Neuronal stem cell (in vitro differentiated cells): ENCODE results near the gene TAF1C.

Experiments used
- DNase-seq: peaks from one replicate; pipeline ENCODE4 v3.0.0-alpha.2; 2013; ENCODE audit warnings: low spot score
- H2AFZ ChIP-seq: one replicate; pipeline ENCODE4 v1.6.1; 2013; ENCODE audit warnings: mild to moderate bottlenecking, low read length, inconsistent platforms
- H2AK5ac ChIP-seq: 2 replicates; pipeline ENCODE4 v1.6.1; 2013; ENCODE audit warnings: low read depth, mild to moderate bottlenecking, inconsistent platforms, low read length, moderate library complexity, mixed read lengths
- H2BK120ac ChIP-seq: 2 replicates; pipeline ENCODE4 v1.6.1; 2013; ENCODE audit warnings: low read depth, mild to moderate bottlenecking, inconsistent platforms, low read length, moderate library complexity, mixed read lengths
- H2BK12ac ChIP-seq: one replicate; pipeline ENCODE4 v1.6.1; 2013; ENCODE audit warnings: low read length, inconsistent platforms
- H2BK15ac ChIP-seq: 2 replicates; pipeline ENCODE4 v1.6.1; 2013; ENCODE audit warnings: mild to moderate bottlenecking, low read length, inconsistent platforms, mixed read lengths
- H2BK5ac ChIP-seq: one replicate; pipeline ENCODE4 v1.6.1; 2013; ENCODE audit warnings: inconsistent platforms, mild to moderate bottlenecking, low read length, moderate library complexity
- H3K14ac ChIP-seq: one replicate; pipeline ENCODE4 v1.6.1; 2013; ENCODE audit warnings: low read length, inconsistent platforms
- H3K18ac ChIP-seq: 2 replicates; pipeline ENCODE4 v1.6.1; 2013; ENCODE audit warnings: low read length, inconsistent platforms
- H3K23ac ChIP-seq: 2 replicates; pipeline ENCODE4 v1.6.1; 2013; ENCODE audit warnings: low read depth, mild to moderate bottlenecking, mixed read lengths, low read length, inconsistent platforms; ENCODE audit not compliant: poor library complexity
- H3K27ac ChIP-seq: replicated peaks from 3 replicates; pipeline ENCODE4 v1.5.1; 2013; ENCODE audit warnings: low read length, inconsistent platforms
- H3K27me3 ChIP-seq, 3 experiments: 2 replicates each; pipeline ENCODE4 v1.6.1; 2013; ENCODE audit warnings: low read length in 3 of 3, mild to moderate bottlenecking in 2 of 3, inconsistent platforms in 1 of 3, low read depth in 1 of 3, mixed read lengths in 1 of 3, moderate library complexity in 1 of 3; ENCODE audit not compliant: control insufficient read depth in 3 of 3, insufficient read depth in 3 of 3
- H3K36me3 ChIP-seq, 2 donors: replicated peaks in 1 of 2; 2 replicates each; pipeline ENCODE4 v1.6.1; 2013; ENCODE audit warnings: low read length in 2 of 2; ENCODE audit not compliant: control insufficient read depth in 2 of 2, insufficient read depth in 2 of 2
- H3K4ac ChIP-seq: 2 replicates; pipeline ENCODE4 v1.6.1; 2013; ENCODE audit warnings: inconsistent platforms, mild to moderate bottlenecking, low read length, moderate library complexity
- H3K4me1 ChIP-seq, 2 donors: 1 replicate in 1 of 2; 2 replicates in 1 of 2; pipeline ENCODE4 v1.6.1; 2013; ENCODE audit warnings: low read length in 2 of 2, low read depth in 1 of 2; ENCODE audit not compliant: control insufficient read depth in 2 of 2, insufficient read depth in 1 of 2
- H3K4me2 ChIP-seq: one replicate; pipeline ENCODE4 v1.6.1; 2013; ENCODE audit warnings: mild to moderate bottlenecking, low read length, inconsistent platforms; ENCODE audit not compliant: insufficient read depth, poor library complexity, severe bottlenecking
- H3K4me3 ChIP-seq, 2 donors: 2 replicates each; pipeline ENCODE4 v1.5.1; 2013; ENCODE audit warnings: low read length in 2 of 2, mild to moderate bottlenecking in 2 of 2, inconsistent platforms in 1 of 2, moderate library complexity in 1 of 2
- H3K79me1 ChIP-seq: one replicate; pipeline ENCODE4 v1.6.1; 2013; ENCODE audit warnings: low read depth, mild to moderate bottlenecking, inconsistent platforms, low read length, moderate library complexity
- H3K9ac ChIP-seq: one replicate; pipeline ENCODE4 v1.6.1; 2013; ENCODE audit warnings: mild to moderate bottlenecking, low read depth, low read length, inconsistent platforms; ENCODE audit not compliant: poor library complexity
- H3K9me3 ChIP-seq, 2 donors: replicated peaks in 1 of 2; 2 replicates each; pipeline versions ENCODE3 to v1.6.1; 2013; ENCODE audit warnings: low read length in 2 of 2, mild to moderate bottlenecking in 2 of 2, inconsistent platforms in 1 of 2, low read depth in 1 of 2, mixed read lengths in 1 of 2, moderate library complexity in 1 of 2; ENCODE audit not compliant: control insufficient read depth in 2 of 2, insufficient read depth in 1 of 2
- H4K8ac ChIP-seq: one replicate; pipeline ENCODE4 v1.6.1; 2013; ENCODE audit warnings: low read depth, mild to moderate bottlenecking, inconsistent platforms, low read length, moderate library complexity
- H4K91ac ChIP-seq: one replicate; pipeline ENCODE4 v1.6.1; 2013; ENCODE audit warnings: low read length, low read depth, mild to moderate bottlenecking, inconsistent platforms; ENCODE audit not compliant: poor library complexity
- WGBS, 2 donors: extraction: QIAGEN DNeasy Blood & Tissue Kit; methylation state at CpG; one replicate each; pipeline ENCODE4 v1.1.7; 2013; ENCODE audit warnings: missing lambda C conversion rate in 2 of 2, mixed read lengths in 1 of 2; ENCODE audit not compliant: insufficient read length in 2 of 2, insufficient replicate concordance in 1 of 2; ENCODE audit errors: extremely low coverage in 2 of 2; 5-methylcytosine and 5-hydroxymethylcytosine counted together

Gene TAF1C

DNA sequence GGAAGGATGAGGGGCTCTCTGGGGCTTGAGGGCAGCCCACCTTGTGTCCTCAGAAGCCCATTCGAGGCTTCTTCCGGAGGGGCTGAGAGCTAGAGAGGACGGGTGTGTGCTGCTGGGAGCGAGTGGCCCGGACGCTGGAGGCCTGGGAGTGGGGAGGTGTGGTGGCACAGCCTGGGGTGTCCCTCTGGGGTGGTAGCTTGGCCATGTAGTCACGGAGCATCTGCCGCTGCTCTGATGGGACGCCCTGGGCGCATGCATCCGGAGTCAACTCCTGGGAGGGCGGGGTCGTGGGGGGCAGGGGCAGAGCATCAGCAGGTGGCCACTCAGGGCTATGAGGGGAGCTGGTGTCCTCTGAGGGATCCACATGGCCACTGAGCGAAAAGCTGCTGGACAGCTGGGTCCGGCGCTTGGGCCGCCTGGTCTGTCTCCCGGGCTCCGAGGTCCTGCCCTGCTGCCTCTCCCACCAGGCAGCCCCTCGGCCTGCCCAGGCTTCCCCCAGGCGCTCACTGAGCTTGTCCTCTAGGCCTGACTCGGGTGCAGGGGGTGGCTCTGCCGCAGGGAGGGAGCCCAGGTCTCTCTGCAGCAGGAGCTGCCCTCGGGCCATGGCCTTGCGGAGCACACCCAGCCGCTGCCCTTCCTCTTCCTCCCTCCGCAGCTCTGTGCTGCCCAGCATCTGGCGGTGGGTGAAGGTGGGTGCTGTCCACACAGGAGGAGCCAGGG is 7.8 kb downstream of the TAF1C start:
- Histone ChIP-seq H3K79me1 (peaks cover 6% of the 10 kb centered on the region), H2BK12ac (no peak overlapping the region), H3K27me3 (no peaks in the 10 kb centered on the region), H2AFZ (no peak overlapping the region), H3K18ac (no peak overlapping the region), H3K4me2 (no peak overlapping the region), H2AK5ac (no peak overlapping the region), H4K8ac (no peak overlapping the region), H3K14ac (no peak overlapping the region), H4K91ac (no peak overlapping the region), H3K4me1 (peaks cover 0 to 15% of the 10 kb centered on the region in 2 donors), H2BK5ac (no peak overlapping the region), H2BK15ac (no peak overlapping the region), H3K27ac (no peak overlapping the region), H3K9ac (peak overlapping the region; percentile 21), H2BK120ac (no peak overlapping the region), H3K9me3 (no peaks in the 10 kb centered on the region), H3K36me3 (peaks cover 42 to 67% of the 10 kb centered on the region in 2 donors), H3K4me3 (no peak overlapping the region), H3K4ac (no peak overlapping the region), H3K23ac (no peak overlapping the region)
- no peak for DNase-seq
- no CpG with 5 or more reads among the region's 28 CpGs for WGBS, 2 donors

DNA sequence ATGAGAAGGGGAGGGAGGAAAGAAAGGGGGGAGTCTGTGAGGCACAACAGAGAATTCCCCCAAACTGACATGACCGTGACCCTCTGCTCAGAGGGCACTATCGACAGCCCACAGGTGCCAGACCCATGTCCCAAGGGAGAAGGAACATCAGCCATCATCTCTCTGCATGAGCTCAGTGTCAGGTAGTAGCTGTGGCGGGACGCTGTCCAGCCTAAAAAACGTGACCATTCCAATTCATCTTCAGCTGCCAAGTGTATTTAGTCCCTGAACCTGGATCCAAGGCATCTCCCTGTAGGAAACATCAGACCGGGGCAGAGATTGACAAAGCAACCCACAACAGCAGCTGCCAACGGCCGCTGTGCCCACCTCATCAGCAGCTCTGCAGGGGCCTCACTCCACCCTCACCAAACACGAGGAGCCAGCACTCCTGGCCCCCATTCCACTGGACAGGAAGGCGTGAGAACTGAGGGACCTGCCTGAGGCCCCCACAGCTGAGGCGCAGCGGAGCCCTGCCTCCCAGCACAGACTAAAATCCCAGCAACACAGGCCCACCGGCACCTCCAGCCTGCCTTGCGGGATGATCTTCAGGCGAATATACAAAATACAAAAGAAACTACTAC is 8.6 kb downstream of the TAF1C start:
- Histone ChIP-seq H3K27me3 (no peaks in the 10 kb centered on the region), H3K4me1 (peaks cover 0 to 15% of the 10 kb centered on the region in 2 donors), H3K36me3 (peaks cover 36 to 59% of the 10 kb centered on the region in 2 donors), H3K79me1 (peaks cover 4% of the 10 kb centered on the region), H3K9me3 (no peaks in the 10 kb centered on the region), H2AFZ (no peak overlapping the region), H3K27ac (no peak overlapping the region), H3K14ac (no peak overlapping the region), H2BK15ac (no peak overlapping the region), H4K91ac (no peak overlapping the region), H4K8ac (no peak overlapping the region), H3K23ac (no peak overlapping the region), H2AK5ac (no peak overlapping the region), H3K4me2 (no peak overlapping the region), H3K9ac (no peak overlapping the region), H3K4me3 (no peak overlapping the region), H2BK5ac (no peak overlapping the region), H3K4ac (no peak overlapping the region), H2BK12ac (no peak overlapping the region), H3K18ac (no peak overlapping the region), H2BK120ac (no peak overlapping the region)
- WGBS, 2 donors, result no CpG with 5 or more reads among the region's 15 CpGs
- no peak for DNase-seq

DNA sequence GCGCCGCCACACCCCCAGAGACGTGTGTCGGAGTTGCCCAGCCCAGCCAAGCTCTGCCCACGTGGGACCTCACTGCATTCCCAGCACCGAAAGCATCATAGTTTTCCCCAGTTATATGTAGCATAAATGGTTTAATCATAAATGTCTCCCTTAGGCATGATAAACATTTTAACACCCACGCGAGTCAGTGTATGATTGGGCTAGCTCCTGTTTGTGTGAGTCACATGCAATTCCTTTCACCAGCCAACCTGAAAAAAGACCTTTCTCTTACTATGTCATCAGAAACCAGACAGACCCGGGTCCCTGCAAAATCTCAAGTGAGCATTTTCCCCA is 9.2 kb downstream of the TAF1C start:
- no peak overlapping the region for H2AK5ac ChIP-seq
- H3K4me1 ChIP-seq, result peaks cover 0 to 15% of the 10 kb centered on the region in 2 donors
- no peak overlapping the region for H3K23ac ChIP-seq
- H2BK15ac ChIP-seq, result no peak overlapping the region
- H3K14ac ChIP-seq, result no peak overlapping the region
- no peak for DNase-seq
- no CpG with 5 or more reads among the region's 9 CpGs for WGBS, 2 donors
- no peak overlapping the region for H4K91ac ChIP-seq
- no peaks in the 10 kb centered on the region for H3K9me3 ChIP-seq
- no peak overlapping the region for H4K8ac ChIP-seq
- peaks cover 3% of the 10 kb centered on the region for H3K79me1 ChIP-seq
- no peak overlapping the region for H2BK12ac ChIP-seq
- no peak overlapping the region for H3K27ac ChIP-seq
- no peak overlapping the region for H3K9ac ChIP-seq
- no peak overlapping the region for H2BK5ac ChIP-seq
- H2BK120ac ChIP-seq, result no peak overlapping the region
- H2AFZ ChIP-seq, result no peak overlapping the region
- H3K36me3 ChIP-seq, result peaks cover 30 to 53% of the 10 kb centered on the region in 2 donors
- H3K27me3 ChIP-seq, result no peaks in the 10 kb centered on the region
- no peak overlapping the region for H3K18ac ChIP-seq
- H3K4me2 ChIP-seq, result no peak overlapping the region
- H3K4me3 ChIP-seq, result no peak overlapping the region
- no peak overlapping the region for H3K4ac ChIP-seq

DNA sequence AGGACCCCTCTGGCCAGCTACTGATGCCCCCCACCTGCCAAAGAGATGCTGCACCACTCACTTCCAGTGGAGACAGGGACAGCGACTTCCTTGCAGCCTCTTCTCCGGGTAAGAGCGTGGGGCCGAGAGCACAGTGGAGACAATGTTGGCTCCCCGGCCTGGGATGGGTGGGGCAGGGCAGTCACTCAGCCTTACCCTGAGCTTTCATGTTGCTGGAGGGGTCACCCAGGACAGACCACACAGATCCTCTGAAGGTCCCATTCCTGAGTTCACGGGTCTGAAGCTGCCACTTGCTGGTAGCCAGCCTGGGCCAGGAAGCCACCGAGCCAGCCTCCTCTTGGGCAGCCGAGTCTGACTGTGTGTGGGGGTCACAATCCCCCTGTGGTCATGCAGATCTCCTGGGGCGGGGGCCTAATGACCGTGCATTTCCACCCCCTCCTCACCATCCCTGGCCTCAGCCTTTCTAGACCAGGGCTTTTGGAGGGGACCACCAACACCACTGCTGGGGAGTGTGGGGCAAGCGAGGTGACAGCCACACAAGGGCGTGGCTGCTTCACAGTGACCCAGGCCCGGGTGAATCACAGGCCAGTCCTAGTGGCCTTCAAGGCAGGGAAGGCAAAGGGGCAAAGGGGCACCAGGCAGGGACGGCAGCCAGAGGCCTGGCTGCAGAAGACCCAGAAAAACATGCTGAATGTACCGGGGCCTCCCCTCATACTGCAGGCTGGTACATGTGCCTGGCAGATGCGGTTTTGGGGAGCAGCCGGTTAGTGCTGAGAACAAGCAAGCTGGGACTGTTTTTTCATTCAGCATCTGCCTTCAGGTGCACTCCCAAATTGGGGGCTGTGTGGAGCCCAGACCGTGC is 10.4 kb downstream of the TAF1C start:
- no CpG with 5 or more reads among the region's 18 CpGs for WGBS, 2 donors
- Histone ChIP-seq H3K79me1 (peaks cover 3% of the 10 kb centered on the region), H3K27me3 (no peaks in the 10 kb centered on the region), H3K4me1 (peaks cover 0 to 15% of the 10 kb centered on the region in 2 donors), H2AFZ (peak overlapping the region; percentile 51), H4K91ac (no peak overlapping the region), H3K36me3 (peaks cover 22 to 40% of the 10 kb centered on the region in 2 donors), H3K9ac (no peak overlapping the region), H2BK5ac (peak overlapping the region; percentile 32), H2AK5ac (peak overlapping the region; percentile 65), H3K4ac (no peak overlapping the region), H3K4me3 (no peak overlapping the region), H3K23ac (peak overlapping the region; percentile 81), H2BK12ac (no peak overlapping the region), H3K4me2 (no peak overlapping the region), H3K27ac (peak overlapping the region; percentile 28), H4K8ac (no peak overlapping the region), H2BK120ac (no peak overlapping the region), H3K18ac (no peak overlapping the region), H3K9me3 (no peaks in the 10 kb centered on the region), H2BK15ac (no peak overlapping the region), H3K14ac (no peak overlapping the region)
- DNase-seq, result no peak
